ENCODE data around the gene ZNF76.
"Not testable (repeated sequence)": the region's sequence is repeated elsewhere in the genome, so short reads cannot be mapped to it uniquely, and the experiment has no call there.

The ZNF76 gene

DNA sequence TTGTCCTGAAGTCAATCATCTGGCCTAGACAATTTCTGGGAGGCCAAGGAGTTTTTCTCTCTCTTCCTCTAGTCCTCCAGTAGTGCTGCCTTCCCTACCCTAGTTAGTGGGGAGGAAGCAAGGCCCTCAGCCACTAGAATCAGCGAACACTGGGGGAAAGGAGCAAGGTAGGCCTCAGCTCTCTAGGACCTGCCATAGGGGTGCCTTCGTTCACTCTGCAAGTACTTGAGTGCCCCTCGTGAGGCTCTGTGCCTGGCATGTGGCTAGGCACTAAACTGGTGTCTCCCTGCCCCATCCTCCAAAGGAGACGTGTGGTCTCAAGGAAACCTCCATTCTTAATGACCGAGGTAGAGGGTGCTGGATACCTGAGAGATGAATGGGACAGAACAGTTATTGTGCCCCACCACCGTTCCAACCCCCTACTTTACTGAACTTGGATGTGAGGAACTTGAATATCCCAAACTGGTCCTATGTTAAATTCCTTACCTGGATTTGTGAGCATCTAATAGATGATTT, 39.1 kb downstream of the ZNF76 start:
- no peak for DNase-seq (ENCODE audit: low read depth in 1 of 2, low spot score in 1 of 2)

DNA sequence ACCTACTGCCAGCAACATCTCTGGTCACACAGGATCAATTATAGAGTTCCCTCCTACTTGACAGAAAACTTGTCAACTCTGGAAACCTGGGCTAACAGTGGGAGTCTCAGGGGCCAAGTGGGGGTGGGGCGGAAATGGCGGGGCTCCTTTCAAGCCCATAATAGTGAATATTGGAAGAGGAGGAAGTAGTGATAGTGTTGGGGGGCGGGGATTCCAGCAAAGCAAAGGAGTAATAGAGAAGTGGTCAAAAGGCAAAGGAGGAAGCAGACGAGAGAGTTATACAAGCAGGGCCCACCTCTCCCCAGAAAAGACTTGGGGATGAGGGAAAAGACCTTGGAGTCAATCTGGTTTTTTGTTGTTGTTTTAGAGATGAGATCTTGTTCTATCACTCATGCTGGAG, 40.1 kb downstream of the ZNF76 start:
- DNase-seq (ENCODE audit: low read depth in 1 of 2, low spot score in 1 of 2): no peak

DNA sequence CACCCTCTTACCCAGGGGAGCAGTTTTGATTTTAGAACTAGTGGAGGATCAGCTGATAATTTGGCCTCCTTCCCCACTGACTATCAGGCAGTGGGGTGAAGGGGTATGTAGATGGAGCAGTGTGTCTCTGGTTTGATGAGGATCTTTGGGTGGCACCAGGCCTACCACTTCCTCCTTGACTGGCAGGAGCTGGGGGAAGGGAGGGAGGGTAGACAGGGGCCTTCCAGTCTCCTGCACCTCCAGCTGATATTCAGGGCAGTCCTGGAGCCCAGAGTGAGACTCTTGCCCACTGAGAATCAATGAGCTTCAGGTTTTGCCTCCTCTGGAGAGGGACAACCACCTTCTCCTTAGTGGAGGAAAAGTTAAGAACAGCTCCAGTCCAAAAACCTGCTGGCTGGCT, 41.3 kb downstream of the ZNF76 start:
- peak in 1 of 2 donors; percentile 33 for DNase-seq (ENCODE audit: low read depth in 1 of 2, low spot score in 1 of 2)

DNA sequence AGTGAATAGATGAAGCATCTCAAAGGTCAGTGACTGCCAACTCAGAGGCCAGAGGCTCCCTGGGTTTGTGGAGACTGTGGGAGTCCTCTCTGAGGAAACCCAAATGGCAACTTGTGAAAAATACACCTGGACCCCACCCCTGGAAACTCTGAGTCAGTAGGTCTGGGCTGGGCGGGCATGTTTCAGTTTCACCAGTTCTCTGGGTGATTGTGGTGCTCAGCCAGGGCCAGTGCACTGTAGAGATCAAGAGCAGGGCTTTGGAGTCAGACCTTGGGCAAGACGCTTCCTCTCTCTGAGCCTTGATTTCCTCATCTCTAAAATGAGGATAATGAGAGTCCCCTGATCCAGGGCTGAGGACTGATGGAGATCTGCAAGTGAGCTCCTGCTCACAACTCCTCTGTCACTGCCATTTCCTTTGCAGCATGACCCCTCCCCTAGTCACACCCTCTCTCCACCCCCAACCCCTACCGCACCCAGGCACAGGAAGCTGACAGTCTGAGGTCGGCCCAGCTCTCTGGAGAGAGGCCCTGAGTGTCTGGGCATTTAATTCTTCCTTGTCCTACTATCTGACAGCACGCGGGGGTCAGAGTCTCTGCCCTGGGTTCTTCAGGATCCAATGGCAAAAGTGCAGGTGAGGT, 43.2 kb downstream of the ZNF76 start:
- DNase-seq (ENCODE audit: low read depth in 1 of 2, low spot score in 1 of 2): peak; percentile 75 to 76

DNA sequence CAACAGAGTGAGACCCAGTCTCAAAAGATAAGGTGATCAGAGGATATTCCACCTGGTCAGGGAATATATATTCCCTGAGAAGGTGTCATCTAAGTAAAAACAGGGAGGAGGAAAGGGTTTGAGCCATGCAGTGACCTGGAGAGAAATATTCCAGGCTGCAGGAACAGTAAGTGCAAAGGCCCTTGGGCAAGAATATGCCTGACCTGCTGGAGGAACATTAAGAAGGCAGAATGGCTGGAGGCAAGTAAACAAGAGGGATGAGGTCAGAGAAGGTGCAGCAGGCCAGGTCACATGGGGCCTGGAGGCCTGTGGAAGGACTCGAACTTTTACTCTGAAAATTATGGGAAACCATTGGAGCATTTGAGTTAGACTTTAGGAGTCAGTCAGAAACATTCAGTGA, 44.8 kb downstream of the ZNF76 start:
- DNase-seq (ENCODE audit: low read depth in 1 of 2, low spot score in 1 of 2): no peak

DNA sequence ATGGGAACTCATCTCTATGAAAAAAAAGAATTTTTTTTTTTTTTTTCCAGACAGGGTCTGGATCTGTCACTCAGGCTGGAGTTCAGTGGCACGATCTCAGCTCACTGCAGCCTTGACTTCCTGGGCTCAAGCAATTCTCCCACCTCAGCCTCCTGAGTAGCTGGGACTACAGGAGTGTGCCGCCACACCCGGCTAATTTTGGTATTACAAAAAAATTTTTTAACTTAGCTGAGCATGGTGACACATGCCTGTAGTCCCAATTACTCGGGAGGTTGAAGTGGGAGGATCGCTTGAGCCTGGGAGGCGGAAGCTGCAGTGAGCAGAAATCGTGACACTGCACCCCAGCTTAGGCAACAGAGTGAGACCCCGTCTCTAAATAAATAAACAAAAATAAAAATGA, 45.6 kb downstream of the ZNF76 start:
- no peak for DNase-seq (ENCODE audit: low read depth in 1 of 2, low spot score in 1 of 2)

DNA sequence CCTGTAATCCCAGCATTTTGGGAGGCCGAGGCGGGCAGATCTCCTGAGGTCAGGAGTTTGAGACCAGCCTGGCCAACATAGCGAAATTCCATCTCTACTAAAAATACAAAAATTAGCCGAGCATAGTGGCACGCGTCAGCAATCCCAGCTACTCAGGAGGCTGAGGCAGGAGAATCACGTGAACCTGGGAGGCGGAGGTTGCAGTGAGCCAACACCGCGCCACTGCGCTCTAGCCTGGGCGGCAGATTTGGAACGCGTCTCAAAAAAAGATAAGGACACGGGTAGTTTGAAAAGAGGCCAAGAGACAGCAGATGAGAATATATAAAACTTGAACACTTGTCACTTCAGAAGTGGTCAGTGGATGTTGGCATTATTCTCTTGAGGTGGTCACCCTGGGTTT, 47.6 kb downstream of the ZNF76 start:
- DNase-seq (ENCODE audit: low read depth in 1 of 2, low spot score in 1 of 2): not testable (repeated sequence)

DNA sequence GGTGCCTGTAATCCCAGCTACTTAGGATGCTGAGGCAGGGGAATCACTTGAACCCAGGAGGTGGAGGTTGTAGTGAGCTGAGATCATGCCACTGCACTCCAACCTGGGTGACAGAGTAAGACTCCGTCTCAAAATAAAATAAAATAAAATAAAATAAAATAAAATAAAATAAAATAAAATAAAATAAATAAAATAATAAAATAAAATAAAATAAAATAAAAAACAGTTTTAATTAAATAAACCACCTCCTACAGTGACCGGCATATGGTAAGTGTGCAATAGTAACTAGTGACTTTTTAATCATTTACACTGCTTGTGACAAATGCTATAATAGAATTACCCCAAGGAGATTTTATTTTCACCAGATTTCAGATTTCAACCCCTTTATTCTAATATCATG, 49.0 kb downstream of the ZNF76 start:
- not testable (repeated sequence) for DNase-seq (ENCODE audit: low read depth in 1 of 2, low spot score in 1 of 2)

DNA sequence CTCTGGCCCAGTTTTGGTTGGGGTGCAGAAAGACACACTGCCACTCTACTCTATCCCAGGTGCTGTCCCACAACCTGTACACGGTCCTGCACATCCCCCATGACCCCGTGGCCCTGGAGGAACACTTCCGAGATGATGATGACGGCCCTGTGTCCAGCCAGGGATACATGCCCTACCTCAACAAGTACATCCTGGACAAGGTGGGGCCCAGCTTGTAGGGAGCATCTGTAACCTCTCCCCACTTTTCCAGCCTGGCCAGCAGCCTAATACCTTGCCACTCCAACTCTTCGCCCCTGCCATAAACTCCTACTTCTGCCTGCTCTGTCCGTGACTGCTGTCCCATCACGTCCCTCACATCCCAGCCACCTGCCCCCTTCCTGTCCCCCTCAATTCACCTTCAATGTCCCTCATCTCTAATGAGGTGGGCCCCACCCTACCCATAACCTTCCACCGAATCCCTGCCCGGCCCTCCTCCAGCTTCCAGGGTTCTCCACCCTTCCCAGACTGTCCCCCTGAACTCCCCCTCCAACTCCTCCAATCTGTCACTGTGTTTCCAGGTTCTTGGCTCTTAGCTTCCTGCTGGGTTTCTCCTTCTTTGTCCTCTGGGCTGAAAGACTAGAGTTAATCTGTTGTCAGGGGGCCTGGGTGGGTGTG, 50.2 kb downstream of the ZNF76 start:
- no peak for DNase-seq (ENCODE audit: low read depth in 1 of 2, low spot score in 1 of 2)

DNA sequence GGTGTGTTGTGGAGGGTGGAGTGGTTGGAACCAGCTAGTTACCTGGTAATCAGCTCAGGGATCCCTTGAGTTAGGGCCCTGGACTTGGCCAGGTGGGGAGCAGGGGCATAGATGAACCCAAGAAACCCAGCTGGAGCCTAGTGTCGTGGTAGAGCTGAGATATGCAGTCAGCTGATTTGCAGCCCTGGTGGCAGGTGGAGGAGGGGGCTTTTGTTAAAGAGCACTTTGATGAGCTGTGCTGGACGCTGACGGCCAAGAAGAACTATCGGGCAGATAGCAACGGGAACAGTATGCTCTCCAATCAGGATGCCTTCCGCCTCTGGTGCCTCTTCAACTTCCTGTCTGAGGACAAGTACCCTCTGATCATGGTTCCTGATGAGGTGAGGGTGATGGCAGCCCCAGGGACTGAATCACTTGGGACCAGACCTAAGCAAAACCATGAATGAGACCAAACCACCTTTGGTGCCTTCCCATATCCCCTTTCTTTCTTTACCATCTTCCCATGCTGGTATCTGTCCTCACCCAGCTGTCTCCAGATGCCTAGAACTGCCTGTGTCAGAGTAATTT, 50.8 kb downstream of the ZNF76 start:
- no peak for DNase-seq (ENCODE audit: low read depth in 1 of 2, low spot score in 1 of 2)

DNA sequence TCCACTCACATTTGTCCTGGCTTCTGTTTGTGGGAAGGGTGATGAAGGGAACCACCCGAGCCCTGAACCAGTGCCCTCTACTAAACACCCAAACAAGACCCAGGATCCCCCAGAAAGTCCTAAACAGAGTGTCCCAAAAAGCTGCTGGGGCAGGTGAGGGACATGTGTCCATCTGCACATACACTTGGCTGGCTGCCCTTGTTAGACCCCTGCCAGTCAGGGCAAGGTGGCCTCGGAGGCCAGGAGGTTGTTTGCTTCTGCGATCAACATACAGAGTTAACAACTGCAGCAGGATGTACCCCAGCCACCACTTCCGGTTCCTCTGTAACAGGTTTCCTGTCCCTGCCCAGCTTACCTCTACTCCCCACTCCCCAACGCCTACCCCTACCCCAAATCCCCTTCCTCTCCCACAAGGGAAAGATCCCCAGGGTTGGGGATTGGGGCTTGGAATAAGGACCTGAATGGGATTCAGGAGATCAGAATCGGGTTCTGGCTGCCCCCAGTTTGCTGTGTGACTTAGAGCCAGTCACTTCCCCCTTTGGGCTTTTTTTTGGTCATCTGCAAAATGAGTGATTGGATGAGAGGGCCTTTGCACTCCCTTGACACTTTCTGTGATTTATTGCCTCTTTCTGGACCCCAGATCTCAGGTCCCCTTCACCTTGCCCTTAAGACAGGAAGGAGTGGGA, 52.0 kb downstream of the ZNF76 start:
- DNase-seq (ENCODE audit: low read depth in 1 of 2, low spot score in 1 of 2): peak in 1 of 2 donors; percentile 45

DNA sequence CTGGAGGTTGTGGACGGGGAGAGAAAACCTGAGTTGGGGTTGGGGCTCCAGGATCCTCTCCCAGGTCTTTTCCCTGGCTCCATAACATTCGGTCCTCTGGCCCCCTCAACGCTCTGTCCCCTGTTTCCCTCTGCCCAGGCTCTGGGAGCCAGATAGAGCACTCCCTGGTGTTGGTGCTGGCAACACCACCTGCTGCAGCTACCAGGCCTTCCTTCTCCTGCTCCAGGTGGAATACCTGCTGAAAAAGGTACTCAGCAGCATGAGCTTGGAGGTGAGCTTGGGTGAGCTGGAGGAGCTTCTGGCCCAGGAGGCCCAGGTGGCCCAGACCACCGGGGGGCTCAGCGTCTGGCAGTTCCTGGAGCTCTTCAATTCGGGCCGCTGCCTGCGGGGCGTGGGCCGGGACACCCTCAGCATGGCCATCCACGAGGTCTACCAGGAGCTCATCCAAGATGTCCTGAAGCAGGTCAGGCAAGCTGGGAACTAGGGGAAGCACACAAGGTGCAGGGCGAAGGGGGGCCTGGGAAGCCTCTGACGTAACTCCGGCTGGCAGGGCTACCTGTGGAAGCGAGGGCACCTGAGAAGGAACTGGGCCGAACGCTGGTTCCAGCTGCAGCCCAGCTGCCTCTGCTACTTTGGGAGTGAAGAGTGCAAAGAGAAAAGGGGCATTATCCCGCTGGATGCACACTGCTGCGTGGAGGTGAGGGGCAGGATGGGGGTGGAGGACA, 52.7 kb downstream of the ZNF76 start:
- DNase-seq (ENCODE audit: low read depth in 1 of 2, low spot score in 1 of 2): no peak

DNA sequence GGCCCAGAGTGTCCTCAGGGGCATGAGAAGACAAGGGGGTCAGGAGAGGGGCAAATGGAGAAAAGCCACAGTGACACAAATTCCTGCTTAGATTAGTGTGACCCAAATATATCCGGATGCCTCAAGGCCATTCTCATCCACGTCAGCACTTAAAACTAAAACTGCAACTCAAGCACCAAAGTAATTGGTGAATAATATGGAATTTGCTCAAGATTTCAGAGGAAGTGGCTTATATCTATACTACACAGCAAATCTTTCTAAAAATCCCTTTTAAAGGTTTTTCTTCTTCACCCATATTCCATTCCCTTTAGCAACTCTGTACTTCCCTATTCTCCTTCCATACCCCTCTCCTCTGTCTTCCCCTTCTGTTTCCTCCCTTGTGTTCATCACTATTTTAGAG, 53.3 kb downstream of the ZNF76 start:
- no peak for DNase-seq (ENCODE audit: low read depth in 1 of 2, low spot score in 1 of 2)

DNA sequence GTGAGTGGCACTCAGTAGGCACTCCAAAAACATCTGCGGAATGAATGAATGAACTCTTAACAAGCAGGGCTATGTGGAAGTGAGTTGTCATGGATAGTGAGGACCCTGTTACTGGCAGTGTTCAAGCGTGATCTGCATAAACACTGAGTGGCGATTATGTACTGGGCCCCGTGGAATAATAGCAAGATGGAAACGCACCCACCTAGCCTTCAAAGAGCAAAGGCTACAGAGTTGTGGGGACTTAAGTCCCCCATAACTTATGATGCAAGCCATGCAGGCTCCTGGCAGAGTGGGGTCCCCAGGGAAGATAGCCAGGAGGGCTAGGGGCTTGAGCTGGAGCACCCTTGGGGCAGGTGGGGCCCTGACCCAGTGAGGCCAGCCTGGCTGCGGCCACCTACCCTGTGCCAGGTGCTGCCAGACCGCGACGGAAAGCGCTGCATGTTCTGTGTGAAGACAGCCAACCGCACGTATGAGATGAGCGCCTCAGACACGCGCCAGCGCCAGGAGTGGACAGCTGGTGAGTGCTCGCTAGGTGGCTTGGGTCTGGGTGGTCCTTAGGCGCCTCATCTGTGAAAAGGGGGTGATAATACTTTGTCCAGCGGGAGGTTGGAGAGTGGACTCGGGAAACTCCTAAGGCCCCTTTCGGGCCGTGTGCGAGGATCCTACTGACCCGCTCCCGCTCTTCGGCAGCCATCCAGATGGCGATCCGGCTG, 58.1 kb downstream of the ZNF76 start:
- no peak for DNase-seq (ENCODE audit: low read depth in 1 of 2, low spot score in 1 of 2)

DNA sequence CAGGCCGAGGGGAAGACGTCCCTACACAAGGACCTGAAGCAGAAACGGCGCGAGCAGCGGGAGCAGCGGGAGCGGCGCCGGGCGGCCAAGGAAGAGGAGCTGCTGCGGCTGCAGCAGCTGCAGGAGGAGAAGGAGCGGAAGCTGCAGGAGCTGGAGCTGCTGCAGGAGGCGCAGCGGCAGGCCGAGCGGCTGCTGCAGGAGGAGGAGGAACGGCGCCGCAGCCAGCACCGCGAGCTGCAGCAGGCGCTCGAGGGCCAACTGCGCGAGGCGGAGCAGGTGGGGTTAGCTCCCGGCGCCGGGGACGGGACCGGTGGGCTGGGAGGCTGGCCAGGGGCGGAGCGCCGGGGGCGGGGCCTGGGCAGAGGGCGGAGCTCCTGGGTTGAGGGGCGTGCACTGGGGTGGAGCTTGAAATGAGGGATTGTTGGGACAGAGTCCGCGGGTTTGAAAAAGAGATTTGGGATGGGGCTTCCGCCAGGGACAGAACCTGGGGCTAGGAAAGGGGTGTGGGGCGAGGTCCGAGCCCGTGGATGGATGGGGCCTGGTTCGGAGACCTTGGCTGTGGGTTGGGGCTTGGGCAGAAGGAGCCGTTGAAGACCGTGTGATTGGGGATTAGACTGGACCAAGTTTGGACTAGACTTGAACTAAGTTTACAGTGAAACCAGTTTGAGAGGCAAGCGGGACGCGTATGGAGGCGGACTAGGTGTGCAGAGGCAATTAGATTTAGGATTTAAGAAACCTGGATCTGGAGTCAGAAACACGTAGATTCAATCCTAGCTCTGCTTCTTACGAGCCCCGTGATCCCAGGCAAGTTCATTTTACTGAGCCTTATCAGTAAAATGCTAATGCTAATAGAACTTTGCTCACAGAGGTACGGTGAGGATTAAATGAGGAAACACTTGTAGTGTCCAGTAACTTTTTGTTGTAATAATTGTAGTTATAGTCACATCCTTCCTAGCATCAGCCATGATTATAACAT, 58.9 kb downstream of the ZNF76 start:
- DNase-seq (ENCODE audit: low read depth in 1 of 2, low spot score in 1 of 2): no peak

DNA sequence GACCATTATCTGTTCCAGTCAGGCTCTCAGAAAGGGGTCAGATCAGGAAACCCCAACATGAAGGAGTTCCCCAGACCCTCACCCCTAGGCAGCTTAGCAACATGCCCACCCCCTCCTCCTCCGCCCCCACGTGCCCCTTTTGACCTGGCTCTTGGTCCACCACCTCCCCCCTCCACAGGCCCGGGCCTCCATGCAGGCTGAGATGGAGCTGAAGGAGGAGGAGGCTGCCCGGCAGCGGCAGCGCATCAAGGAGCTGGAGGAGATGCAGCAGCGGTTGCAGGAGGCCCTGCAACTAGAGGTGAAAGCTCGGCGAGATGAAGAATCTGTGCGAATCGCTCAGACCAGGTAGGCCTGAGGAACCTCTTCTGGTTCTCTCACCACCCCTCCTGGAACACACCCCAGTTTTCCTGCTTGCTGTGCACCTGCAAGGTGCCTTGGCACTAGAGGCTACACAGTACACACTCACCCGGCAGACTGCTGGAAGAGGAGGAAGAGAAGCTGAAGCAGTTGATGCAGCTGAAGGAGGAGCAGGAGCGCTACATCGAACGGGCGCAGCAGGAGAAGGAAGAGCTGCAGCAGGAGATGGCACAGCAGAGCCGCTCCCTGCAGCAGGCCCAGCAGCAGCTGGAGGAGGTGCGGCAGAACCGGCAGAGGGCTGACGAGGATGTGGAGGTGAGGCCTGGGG, 60.0 kb downstream of the ZNF76 start:
- no peak for DNase-seq (ENCODE audit: low read depth in 1 of 2, low spot score in 1 of 2)

DNA sequence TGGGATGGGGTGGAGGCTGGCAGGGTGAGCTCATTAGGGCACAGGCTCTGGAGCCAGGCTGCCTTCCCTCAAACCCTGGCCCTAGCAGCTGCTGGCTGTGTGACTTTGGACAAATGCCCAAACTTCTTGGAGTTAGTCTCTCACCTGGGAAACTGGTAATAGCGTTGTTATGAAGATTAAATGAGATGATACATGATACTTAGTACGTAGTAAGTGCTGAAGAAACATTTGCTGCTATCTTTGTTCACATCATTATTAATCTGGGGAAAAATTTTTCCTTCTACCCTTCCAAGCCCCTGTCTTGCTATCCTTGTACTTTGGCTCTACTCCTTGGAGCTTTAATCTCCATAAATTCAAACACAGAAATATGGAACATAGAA, 60.5 kb downstream of the ZNF76 start:
- no peak for DNase-seq (ENCODE audit: low read depth in 1 of 2, low spot score in 1 of 2)

DNA sequence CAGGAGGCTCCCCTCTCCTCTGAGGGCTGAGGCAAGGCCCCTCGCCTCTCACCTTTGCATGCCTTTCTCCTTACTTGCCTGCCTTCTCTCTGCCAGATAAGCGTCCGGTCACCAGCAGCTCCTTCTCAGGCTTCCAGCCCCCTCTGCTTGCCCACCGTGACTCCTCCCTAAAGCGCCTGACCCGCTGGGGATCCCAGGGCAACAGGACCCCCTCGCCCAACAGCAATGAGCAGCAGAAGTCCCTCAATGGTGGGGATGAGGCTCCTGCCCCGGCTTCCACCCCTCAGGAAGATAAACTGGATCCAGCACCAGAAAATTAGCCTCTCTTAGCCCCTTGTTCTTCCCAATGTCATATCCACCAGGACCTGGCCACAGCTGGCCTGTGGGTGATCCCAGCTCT, 61.6 kb downstream of the ZNF76 start:
- no peak for DNase-seq (ENCODE audit: low read depth in 1 of 2, low spot score in 1 of 2)

All from activated T-helper 1 cell treated with anti-CD3 and anti-CD28 coated beads, Interleukin-2, amount 50 U/mL, for 16 hours (primary cell).